Subcutaneous adipose tissue (tissue), 4 donors: ENCODE measurements around the gene NCOA6. TPM values are rescaled to one million over a fixed set of nuclear protein-coding genes. Genes with fewer than 3 reads are reported as not detected.

Experiments
- total RNA-seq, 4 donors: library from RNA; depleted of rRNA; stranded (reverse); fragments of >200 nt; gene quantifications; one replicate each; pipeline ENCODE4 v1.1.0, GENCODE V29; 2016
- TF ChIP-seq, protein P1 (sequence below): fragments of 450-650 bp; IDR thresholded peaks from one replicate; pipeline ENCODE4 v1.5.1; 2016; ENCODE audit warnings: low read depth, mild to moderate bottlenecking, control low read depth, antibody characterized with exemption, moderate library complexity

Gene NCOA6
- total RNA-seq, 4 donors from 2014 or later: 16.0 to 23.5 (median 20.4) TPM

DNA sequence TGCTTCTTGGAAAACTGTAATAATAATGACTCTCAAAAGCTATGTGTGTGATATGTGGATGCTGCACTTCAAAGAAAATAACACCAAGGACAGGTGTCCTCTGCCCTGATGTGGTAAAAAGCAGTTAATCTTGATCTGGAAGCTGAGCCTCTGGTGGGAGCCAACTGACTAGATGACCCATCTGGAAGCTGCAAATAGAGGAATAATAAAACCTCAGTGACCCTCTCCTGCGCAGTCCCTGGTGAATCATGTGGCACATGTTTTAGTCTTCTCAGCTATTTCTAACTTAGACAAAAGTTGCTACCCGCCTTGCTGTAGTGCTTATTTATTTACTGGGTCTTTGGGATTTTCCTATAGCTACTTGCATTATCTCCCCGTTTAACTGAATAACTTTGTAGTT is 74.0 kb downstream of the NCOA6 start:
- TF ChIP-seq, protein P1, sequence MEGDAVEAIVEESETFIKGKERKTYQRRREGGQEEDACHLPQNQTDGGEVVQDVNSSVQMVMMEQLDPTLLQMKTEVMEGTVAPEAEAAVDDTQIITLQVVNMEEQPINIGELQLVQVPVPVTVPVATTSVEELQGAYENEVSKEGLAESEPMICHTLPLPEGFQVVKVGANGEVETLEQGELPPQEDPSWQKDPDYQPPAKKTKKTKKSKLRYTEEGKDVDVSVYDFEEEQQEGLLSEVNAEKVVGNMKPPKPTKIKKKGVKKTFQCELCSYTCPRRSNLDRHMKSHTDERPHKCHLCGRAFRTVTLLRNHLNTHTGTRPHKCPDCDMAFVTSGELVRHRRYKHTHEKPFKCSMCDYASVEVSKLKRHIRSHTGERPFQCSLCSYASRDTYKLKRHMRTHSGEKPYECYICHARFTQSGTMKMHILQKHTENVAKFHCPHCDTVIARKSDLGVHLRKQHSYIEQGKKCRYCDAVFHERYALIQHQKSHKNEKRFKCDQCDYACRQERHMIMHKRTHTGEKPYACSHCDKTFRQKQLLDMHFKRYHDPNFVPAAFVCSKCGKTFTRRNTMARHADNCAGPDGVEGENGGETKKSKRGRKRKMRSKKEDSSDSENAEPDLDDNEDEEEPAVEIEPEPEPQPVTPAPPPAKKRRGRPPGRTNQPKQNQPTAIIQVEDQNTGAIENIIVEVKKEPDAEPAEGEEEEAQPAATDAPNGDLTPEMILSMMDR: no peak

DNA sequence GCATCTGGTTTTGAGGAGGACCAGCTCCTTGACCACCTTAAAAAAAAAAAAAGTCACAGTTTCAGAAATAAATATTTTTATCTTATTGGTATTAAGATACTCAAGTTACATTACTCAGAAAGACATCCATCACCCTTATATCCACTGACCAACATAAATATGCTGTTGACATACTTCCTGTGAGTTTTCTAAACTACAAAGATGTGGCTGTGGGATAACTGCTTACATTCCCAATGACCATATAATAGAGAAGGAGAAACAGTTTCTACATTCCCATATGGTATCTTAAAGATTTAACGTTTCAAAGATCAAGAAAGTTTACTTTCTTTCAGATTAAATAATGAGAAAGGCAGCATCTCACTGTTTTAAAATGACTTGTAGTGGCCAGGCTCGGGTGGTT is 75.0 kb downstream of the NCOA6 start:
- TF ChIP-seq, protein P1: no peak

DNA sequence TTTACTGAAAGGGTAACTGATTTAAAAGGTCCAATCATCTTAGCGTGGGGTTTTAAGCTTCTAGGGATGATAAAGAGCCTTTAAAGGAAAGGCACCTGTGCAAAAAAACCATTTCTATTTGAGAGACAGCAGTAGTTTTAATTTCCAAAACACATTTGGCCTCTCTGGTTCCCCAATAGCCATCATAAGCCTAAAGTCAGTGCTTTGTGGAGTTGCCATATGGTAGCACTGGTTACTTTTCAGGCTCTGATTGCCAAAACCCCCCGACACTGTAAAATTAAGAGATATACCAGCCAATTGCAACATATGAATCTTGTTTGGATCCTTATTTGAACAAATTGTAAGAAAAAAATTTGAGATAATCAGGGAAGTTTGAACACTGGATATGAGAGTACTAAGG is 76.7 kb downstream of the NCOA6 start:
- TF ChIP-seq, protein P1: no peak

DNA sequence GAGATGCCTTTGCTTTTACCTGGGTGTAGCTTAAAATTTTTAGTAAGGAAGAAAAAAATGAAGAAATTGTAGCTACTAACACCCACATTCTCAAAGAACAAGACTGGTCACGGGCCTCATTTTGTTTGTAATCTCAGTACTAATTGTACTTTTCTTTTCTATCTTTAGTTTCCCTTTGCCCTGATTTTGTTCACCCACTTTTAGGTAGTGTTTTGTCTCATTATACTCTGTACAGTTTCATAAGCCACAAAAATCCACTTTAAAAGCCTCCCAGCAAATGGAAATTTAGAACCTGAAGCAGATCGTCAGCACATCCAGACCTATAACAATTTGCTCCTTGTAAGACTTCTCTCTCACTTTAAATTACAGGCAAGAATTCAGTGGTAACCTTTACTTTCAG is 78.0 kb downstream of the NCOA6 start:
- TF ChIP-seq, protein P1: no peak

DNA sequence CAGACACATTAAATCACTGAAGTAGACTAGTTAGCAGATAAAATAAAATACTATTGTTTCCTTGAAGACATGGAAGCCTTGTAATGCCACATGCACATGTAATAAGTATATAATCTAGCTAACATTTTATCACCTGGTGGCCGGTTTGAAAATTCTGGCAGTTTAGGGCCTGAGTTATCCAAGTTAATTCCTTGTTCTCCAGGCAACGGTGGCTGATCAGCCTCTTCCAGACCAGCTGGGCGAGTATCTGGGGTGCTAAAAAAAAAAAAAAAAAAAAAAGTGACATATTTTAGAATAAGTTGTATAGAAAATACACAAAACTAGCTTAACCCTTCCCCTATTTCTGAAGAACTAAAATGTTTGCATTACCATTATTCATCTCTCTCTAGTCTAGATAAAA is 78.8 kb downstream of the NCOA6 start:
- TF ChIP-seq, protein P1: no peak

DNA sequence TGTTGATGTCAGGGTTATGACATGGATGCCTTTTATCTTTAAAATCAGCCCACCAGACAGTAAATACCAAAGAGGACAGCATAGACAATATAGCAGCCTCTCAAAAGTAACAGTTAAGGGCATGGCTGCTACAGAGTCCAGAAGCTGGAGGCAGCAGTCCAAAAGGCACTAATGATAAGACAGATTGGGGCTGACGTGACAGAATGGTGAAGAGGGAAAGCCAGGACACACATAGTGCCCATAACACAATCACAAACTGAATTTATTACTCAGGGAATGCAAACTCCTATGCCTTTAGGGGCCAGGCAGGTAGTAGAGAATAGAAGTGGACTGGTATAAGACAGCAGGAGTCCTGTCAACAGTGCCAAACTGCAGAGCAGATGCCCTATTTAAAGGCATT is 80.6 kb downstream of the NCOA6 start:
- TF ChIP-seq, protein P1: no peak

DNA sequence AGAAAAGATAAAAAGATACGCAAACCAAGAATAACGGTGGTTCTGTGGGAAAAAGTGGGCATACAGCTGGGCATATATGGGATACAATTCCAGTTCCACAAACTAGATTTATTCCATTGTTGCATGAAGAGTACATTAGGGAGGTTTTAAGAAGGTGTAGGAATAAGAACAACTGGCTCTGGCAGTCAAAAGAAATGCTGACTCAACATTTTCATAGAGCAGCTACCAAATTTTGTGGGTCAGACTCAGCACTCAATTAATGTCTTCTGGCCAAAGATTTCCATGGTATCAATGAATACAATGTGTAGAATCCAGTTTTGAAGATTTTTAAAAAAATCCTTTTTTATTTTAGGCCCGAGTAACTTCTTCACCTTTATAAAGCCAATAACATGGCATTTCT is 81.1 kb downstream of the NCOA6 start:
- TF ChIP-seq, protein P1: no peak

DNA sequence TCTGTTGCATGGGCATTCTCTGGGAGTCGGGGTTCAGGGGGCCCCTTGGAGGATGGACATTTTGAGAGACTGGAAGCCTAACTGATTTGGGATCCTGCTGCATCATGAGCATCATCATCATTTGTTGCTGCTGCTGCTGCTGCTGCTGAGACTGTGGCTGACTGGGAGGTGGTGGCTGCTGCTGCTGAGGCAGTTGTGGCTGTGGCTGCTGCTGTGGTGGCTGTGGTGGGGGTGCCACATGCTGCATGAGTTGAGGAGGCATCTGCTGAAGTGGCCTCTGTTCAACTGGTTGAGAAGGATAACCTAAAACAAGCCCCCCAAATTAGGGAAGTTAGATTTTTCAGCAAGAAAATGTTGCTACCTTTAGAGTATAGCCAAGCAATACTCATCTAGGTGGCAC is 82.4 kb downstream of the NCOA6 start:
- TF ChIP-seq, protein P1: no peak
